Hepatocyte (in vitro differentiated cells): ENCODE measurements around the gene ARMC2. TPM values are rescaled to one million over a fixed set of nuclear protein-coding genes. Genes with fewer than 3 reads are reported as not detected.
"Not testable (repeated sequence)": the region's sequence is repeated elsewhere in the genome, so short reads cannot be mapped to it uniquely, and the experiment has no call there.

Experiments used
- DNase-seq: peaks from one replicate; pipeline ENCODE4 v3.0.0-alpha.2; 2016; ENCODE audit warnings: low spot score
- H2AFZ ChIP-seq: fragments of 200-600 bp; sonication (generic); 2 replicates; pipeline ENCODE4 v1.6.0; 2016; ENCODE audit warnings: antibody characterized with exemption, mild to moderate bottlenecking
- H3K27ac ChIP-seq: fragments of 200-600 bp; sonication (generic); 2 replicates; pipeline ENCODE4 v1.5.1; 2016; ENCODE audit warnings: mild to moderate bottlenecking
- H3K27me3 ChIP-seq: fragments of 200-600 bp; sonication (generic); 2 replicates; pipeline ENCODE4 v1.6.1; 2016
- H3K36me3 ChIP-seq: fragments of 200-600 bp; sonication (generic); replicated peaks from 2 replicates; pipeline ENCODE4 v1.5.1; 2016; ENCODE audit warnings: low read depth; ENCODE audit not compliant: insufficient read depth
- H3K4me1 ChIP-seq: fragments of 200-600 bp; sonication (generic); 2 replicates; pipeline ENCODE4 v1.5.1; 2016; ENCODE audit warnings: mild to moderate bottlenecking, moderate library complexity; ENCODE audit not compliant: insufficient read depth
- H3K4me2 ChIP-seq: fragments of 200-600 bp; sonication (generic); 2 replicates; pipeline ENCODE4 v1.6.0; 2016
- H3K4me3 ChIP-seq: fragments of 200-600 bp; sonication (generic); 2 replicates; pipeline ENCODE4 v1.5.1; 2016; ENCODE audit warnings: mild to moderate bottlenecking
- H3K79me2 ChIP-seq: fragments of 200-600 bp; sonication (generic); 2 replicates; pipeline ENCODE4 v1.6.0; 2017; ENCODE audit warnings: mild to moderate bottlenecking
- H3K9me2 ChIP-seq: fragments of 200-600 bp; sonication (generic); replicated peaks from 2 replicates; pipeline ENCODE4 v1.6.0; 2017; ENCODE audit warnings: mild to moderate bottlenecking; ENCODE audit not compliant: insufficient read depth
- H3K9me3 ChIP-seq: fragments of 200-600 bp; sonication (generic); 2 replicates; pipeline ENCODE4 v1.5.1; 2016; ENCODE audit warnings: low read depth, mild to moderate bottlenecking
- H4K20me1 ChIP-seq: fragments of 200-600 bp; sonication (generic); 2 replicates; pipeline ENCODE4 v1.6.0; 2016; ENCODE audit warnings: mild to moderate bottlenecking; ENCODE audit not compliant: insufficient read depth, poor library complexity, severe bottlenecking
- CTCF ChIP-seq: fragments of 200-600 bp; sonication (generic); IDR thresholded peaks from 2 replicates; pipeline ENCODE4 v1.5.1; 2016; ENCODE audit warnings: antibody characterized with exemption, mild to moderate bottlenecking; ENCODE audit not compliant: poor library complexity
- EZH2 ChIP-seq: fragments of 200-600 bp; sonication (generic); IDR thresholded peaks from 2 replicates; pipeline ENCODE4 v1.6.1; 2016; ENCODE audit warnings: antibody characterized with exemption, mild to moderate bottlenecking, borderline replicate concordance
- EZH2phosphoT487 ChIP-seq: fragments of 200-600 bp; sonication (generic); IDR thresholded peaks from one replicate; pipeline ENCODE4 v1.6.1; 2018; ENCODE audit warnings: antibody characterized with exemption, mild to moderate bottlenecking, low read depth, moderate library complexity; ENCODE audit not compliant: unreplicated experiment, severe bottlenecking
- WGBS: methylation state at CpG from one replicate; pipeline ENCODE4 v1.1.6; 2016; ENCODE audit warnings: low lambda C conversion rate; ENCODE audit errors: missing lambda C conversion rate; 5-methylcytosine and 5-hydroxymethylcytosine counted together
- polyA plus RNA-seq: library from polyadenylated mRNA; unstranded; fragments of >200 nt; fragmentation: Nextera tagmentation; extraction: Ambion mirVana; gene quantifications from 2 replicates; pipeline ENCODE4 v1.2.1, GENCODE V29; 2016
- total RNA-seq: library from RNA; depleted of rRNA; stranded (reverse); fragments of >200 nt; gene quantifications from 2 replicates; pipeline ENCODE4 v1.2.3, GENCODE V29; 2014

Gene ARMC2
- total and polyA plus RNA-seq, 2 experiments from 2014 or later: 2.8 to 4.8 TPM

GRCh38 chr6:108884211-108885059 lies 36.2 kb downstream of the ARMC2 start:
- Histone ChIP-seq H3K79me2 (no peaks in the 10 kb centered on the region), H3K9me3 (no peaks in the 10 kb centered on the region), H3K36me3 (no peaks in the 10 kb centered on the region), H4K20me1 (no peaks in the 10 kb centered on the region), H3K27ac (no peak overlapping the region), H3K9me2 (no peaks in the 10 kb centered on the region), H3K27me3 (no peaks in the 10 kb centered on the region), H3K4me2 (no peak overlapping the region), H2AFZ (no peak overlapping the region), H3K4me3 (no peak overlapping the region), H3K4me1 (no peaks in the 10 kb centered on the region)
- no peak for TF ChIP-seq EZH2phosphoT487
- no peak for TF ChIP-seq EZH2
- TF ChIP-seq CTCF: no peak
- DNase-seq: no peak
- WGBS: 95% methylated on average over 9 of the region's 9 CpGs

- Histone ChIP-seq H3K4me3 (no peak overlapping the region), H3K4me1 (no peaks in the 10 kb centered on the region), H3K36me3 (no peaks in the 10 kb centered on the region), H3K27me3 (no peaks in the 10 kb centered on the region), H2AFZ (no peak overlapping the region), H3K27ac (no peak overlapping the region), H3K9me2 (no peaks in the 10 kb centered on the region), H3K9me3 (no peaks in the 10 kb centered on the region), H3K4me2 (no peak overlapping the region), H3K79me2 (no peaks in the 10 kb centered on the region), H4K20me1 (no peaks in the 10 kb centered on the region)
- over 99% methylated on average over 6 of the region's 6 CpGs for WGBS
- DNase-seq: no peak
- no peak for TF ChIP-seq CTCF
- no peak for TF ChIP-seq EZH2phosphoT487
- no peak for TF ChIP-seq EZH2
Measured at GRCh38 chr6:108888052-108888451, 39.8 kb downstream of the ARMC2 start.

GRCh38 chr6:108888745-108889144 lies 40.5 kb downstream of the ARMC2 start:
- no peaks in the 10 kb centered on the region for H3K79me2 ChIP-seq
- no peak overlapping the region for H3K4me3 ChIP-seq
- H3K27me3 ChIP-seq: no peaks in the 10 kb centered on the region
- H3K4me1 ChIP-seq: no peaks in the 10 kb centered on the region
- no peaks in the 10 kb centered on the region for H3K9me2 ChIP-seq
- H3K9me3 ChIP-seq: no peaks in the 10 kb centered on the region
- H3K36me3 ChIP-seq: no peaks in the 10 kb centered on the region
- no peak overlapping the region for H3K4me2 ChIP-seq
- TF ChIP-seq EZH2 (no peak), EZH2phosphoT487 (no peak), CTCF (no peak)
- no peak overlapping the region for H3K27ac ChIP-seq
- no peak overlapping the region for H2AFZ ChIP-seq
- no peaks in the 10 kb centered on the region for H4K20me1 ChIP-seq
- no peak for DNase-seq
- WGBS: 89% methylated on average over 2 of the region's 2 CpGs

- H3K9me3 ChIP-seq, H2AFZ ChIP-seq, DNase-seq, H3K4me1 ChIP-seq, H3K27ac ChIP-seq, H3K4me3 ChIP-seq, H3K9me2 ChIP-seq, H4K20me1 ChIP-seq, H3K27me3 ChIP-seq, H3K36me3 ChIP-seq, H3K79me2 ChIP-seq, H3K4me2 ChIP-seq: not testable (repeated sequence)
- WGBS: 99% methylated on average over 5 of the region's 5 CpGs
Measured at GRCh38 chr6:108890898-108891297, 42.7 kb downstream of the ARMC2 start.
